GM15510 (cell line): Measurements from ENCODE around the gene LBHD1.

Experiments used
- POLR2A ChIP-seq: IDR thresholded peaks from 3 replicates; pipeline ENCODE4 v1.6.1; 2011; ENCODE audit warnings: borderline replicate concordance; ENCODE audit not compliant: insufficient read length; ENCODE audit errors: extremely low read depth

The LBHD1 gene

GRCh38 chr11:62706850-62707247 is 34.8 kb upstream of the LBHD1 start:
- TF ChIP-seq POLR2A, result no peak

GRCh38 chr11:62705880-62706849 is 34.1 kb upstream of the LBHD1 start:
- TF ChIP-seq POLR2A, result peak; percentile 60

GRCh38 chr11:62705413-62705812 is 33.3 kb upstream of the LBHD1 start:
- TF ChIP-seq POLR2A, result no peak

GRCh38 chr11:62702246-62702645 is 30.2 kb upstream of the LBHD1 start:
- TF ChIP-seq POLR2A, result no peak

GRCh38 chr11:62694455-62695167 is 22.5 kb upstream of the LBHD1 start:
- no peak for TF ChIP-seq POLR2A

GRCh38 chr11:62689421-62690183 is 17.5 kb upstream of the LBHD1 start, which contains the start of gene LRRN4CL:
LRRN4CL (minus strand) TSS chr11:62689530; CDS start chr11:62688508, 1,022 bp downstream.
- TF ChIP-seq POLR2A, result no peak

GRCh38 chr11:62688491-62688890 is 16.4 kb upstream of the LBHD1 start:
- no peak for TF ChIP-seq POLR2A

GRCh38 chr11:62687508-62688396 is 15.7 kb upstream of the LBHD1 start:
- no peak for TF ChIP-seq POLR2A

- TF ChIP-seq POLR2A, result no peak
Measured at GRCh38 chr11:62682518-62682917, 10.5 kb upstream of the LBHD1 start.

GRCh38 chr11:62680825-62681240 is 8.8 kb upstream of the LBHD1 start:
- no peak for TF ChIP-seq POLR2A

GRCh38 chr11:62678770-62679696 is 7.0 kb upstream of the LBHD1 start, which contains the start of gene UBXN1:
UBXN1 (minus strand) TSS chr11:62679073; CDS start chr11:62678923, 150 bp downstream.
- TF ChIP-seq POLR2A, result peak; percentile 86

- TF ChIP-seq POLR2A, result no peak
Measured at GRCh38 chr11:62678433-62678769, 6.3 kb upstream of the LBHD1 start.

- no peak for TF ChIP-seq POLR2A
Measured at GRCh38 chr11:62677714-62678113, 5.6 kb upstream of the LBHD1 start.

- no peak for TF ChIP-seq POLR2A
Measured at GRCh38 chr11:62677156-62677555, 5.1 kb upstream of the LBHD1 start.

- TF ChIP-seq POLR2A, result no peak
Measured at GRCh38 chr11:62676698-62677097, 4.6 kb upstream of the LBHD1 start.
